OCI-LY1 (cell line): ENCODE data around the gene MYO18B.

ENCODE experiments used
- H2AFZ ChIP-seq: fragments of 200-600 bp; sonication (generic), shearing (Covaris generic); 2 replicates; pipeline ENCODE4 v1.6.0; 2014; ENCODE audit warnings: antibody characterized with exemption, mild to moderate bottlenecking, low read length
- H3F3A ChIP-seq: fragments of 200-600 bp; sonication (generic), shearing (Covaris generic); 2 replicates; pipeline ENCODE4 v1.6.0; 2014; ENCODE audit warnings: mild to moderate bottlenecking, antibody characterized with exemption, low read length, moderate library complexity; ENCODE audit not compliant: insufficient read depth
- H3K27ac ChIP-seq: fragments of 200-600 bp; sonication (generic); 2 replicates; pipeline ENCODE4 v1.5.1; 2014; ENCODE audit warnings: low read length, mixed run types, mild to moderate bottlenecking, low read depth; ENCODE audit not compliant: poor library complexity, severe bottlenecking
- H3K27me3 ChIP-seq: fragments of 200-600 bp; sonication (generic); 2 replicates; pipeline ENCODE4 v1.6.0; 2014; ENCODE audit warnings: antibody characterized with exemption, mild to moderate bottlenecking, low read length, moderate library complexity; ENCODE audit not compliant: insufficient read depth
- H3K36me3 ChIP-seq: fragments of 200-600 bp; sonication (generic); 2 replicates; pipeline ENCODE4 v1.6.1; 2014; ENCODE audit warnings: mild to moderate bottlenecking, antibody characterized with exemption, low read length, moderate library complexity, mixed read lengths; ENCODE audit not compliant: insufficient read depth
- H3K4me1 ChIP-seq: fragments of 200-600 bp; sonication (generic); 2 replicates; pipeline ENCODE4 v1.5.1; 2014; ENCODE audit warnings: mild to moderate bottlenecking, low read length, moderate library complexity; ENCODE audit not compliant: insufficient read depth, severe bottlenecking
- H3K4me2 ChIP-seq: fragments of 200-600 bp; sonication (generic), shearing (Covaris generic); 2 replicates; pipeline ENCODE4 v1.6.1; 2014; ENCODE audit warnings: low read length
- H3K4me3 ChIP-seq: fragments of 200-600 bp; sonication (generic); 2 replicates; pipeline ENCODE4 v1.5.1; 2014; ENCODE audit warnings: low read length, low read depth, mild to moderate bottlenecking, mixed read lengths; ENCODE audit not compliant: poor library complexity, severe bottlenecking
- H3K79me2 ChIP-seq: fragments of 200-600 bp; shearing (Covaris generic); 2 replicates; pipeline ENCODE4 v1.6.1; 2016; ENCODE audit warnings: mixed run types, low read length, mixed read lengths; ENCODE audit not compliant: insufficient read depth
- H3K9ac ChIP-seq: fragments of 200-600 bp; sonication (generic), shearing (Covaris generic); 2 replicates; pipeline ENCODE4 v1.6.1; 2014; ENCODE audit warnings: mild to moderate bottlenecking, low read length, mixed read lengths
- H3K9me2 ChIP-seq: fragments of 200-600 bp; sonication (generic), shearing (Covaris generic); 2 replicates; pipeline ENCODE4 v1.6.1; 2014; ENCODE audit warnings: low read depth, mild to moderate bottlenecking, low read length, mixed read lengths
- H3K9me3 ChIP-seq: fragments of 200-600 bp; shearing (Covaris generic); 2 replicates; pipeline ENCODE4 v1.6.1; 2014; ENCODE audit warnings: low read length, mixed read lengths
- H4K20me1 ChIP-seq: fragments of 200-600 bp; sonication (generic), shearing (Covaris generic); 2 replicates; pipeline ENCODE4 v1.6.0; 2016; ENCODE audit warnings: mild to moderate bottlenecking, low read length; ENCODE audit not compliant: insufficient read depth
- EZH2 ChIP-seq: fragments of 200-600 bp; sonication (generic), shearing (Covaris generic); IDR thresholded peaks from 2 replicates; pipeline ENCODE4 v1.8.0; 2017; ENCODE audit warnings: borderline replicate concordance, mixed run types, mild to moderate bottlenecking, antibody characterized with exemption, low read length, moderate library complexity, mixed read lengths
- TF ChIP-seq, protein P1 (sequence below): fragments of 200-600 bp; sonication (generic), shearing (Covaris generic); IDR thresholded peaks from 2 replicates; pipeline ENCODE4 v1.5.1; 2017; ENCODE audit warnings: mild to moderate bottlenecking, antibody characterized with exemption, low read length, moderate library complexity, mixed read lengths

Gene MYO18B

DNA sequence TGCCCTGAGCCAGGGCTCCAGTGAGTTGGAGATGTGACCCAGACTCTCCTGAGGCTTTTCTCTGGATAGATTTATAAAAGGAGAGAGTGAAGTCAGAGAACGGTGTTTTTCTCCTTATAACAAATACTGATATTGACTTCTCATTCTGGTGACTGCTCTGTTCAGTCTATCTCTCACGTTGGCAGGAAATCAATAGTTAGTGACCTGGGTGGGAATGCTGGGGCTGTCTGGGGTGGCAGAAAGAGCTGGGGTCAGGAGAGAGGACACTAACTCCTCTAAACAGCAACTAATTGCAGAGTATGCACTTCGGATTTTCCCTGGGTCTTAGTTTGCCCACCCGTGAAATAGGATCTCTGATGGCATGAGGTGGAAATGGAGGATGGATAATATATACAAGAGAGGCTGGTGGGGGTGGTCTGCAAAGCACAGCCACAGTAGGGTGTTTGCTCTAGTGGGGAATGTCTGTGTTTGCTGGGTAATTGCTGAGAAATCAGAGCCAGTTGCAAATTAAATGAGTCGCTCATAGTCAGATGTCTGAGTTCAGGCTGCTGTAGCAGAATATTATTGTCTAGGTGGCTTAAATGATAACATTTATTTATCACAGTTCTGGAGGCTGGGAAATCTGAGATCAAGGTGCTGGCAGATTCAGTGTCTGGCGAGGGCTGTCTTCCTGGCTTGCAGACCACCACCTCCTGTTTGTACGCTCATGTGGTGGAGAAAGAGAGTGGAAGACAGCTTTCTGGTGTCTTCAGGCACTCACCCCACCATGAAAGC is 167.8 kb downstream of the MYO18B start:
- H3K4me2 ChIP-seq, result no peak overlapping the region
- no peak overlapping the region for H3K27ac ChIP-seq
- no peaks in the 10 kb centered on the region for H3K4me1 ChIP-seq
- H3K9me3 ChIP-seq, result no peaks in the 10 kb centered on the region
- H3K36me3 ChIP-seq, result no peaks in the 10 kb centered on the region
- H3K9ac ChIP-seq, result no peak overlapping the region
- H3K4me3 ChIP-seq, result no peak overlapping the region
- no peaks in the 10 kb centered on the region for H3K79me2 ChIP-seq
- no peak overlapping the region for H2AFZ ChIP-seq
- no peaks in the 10 kb centered on the region for H4K20me1 ChIP-seq
- no peaks in the 10 kb centered on the region for H3K9me2 ChIP-seq
- TF ChIP-seq, protein P1, sequence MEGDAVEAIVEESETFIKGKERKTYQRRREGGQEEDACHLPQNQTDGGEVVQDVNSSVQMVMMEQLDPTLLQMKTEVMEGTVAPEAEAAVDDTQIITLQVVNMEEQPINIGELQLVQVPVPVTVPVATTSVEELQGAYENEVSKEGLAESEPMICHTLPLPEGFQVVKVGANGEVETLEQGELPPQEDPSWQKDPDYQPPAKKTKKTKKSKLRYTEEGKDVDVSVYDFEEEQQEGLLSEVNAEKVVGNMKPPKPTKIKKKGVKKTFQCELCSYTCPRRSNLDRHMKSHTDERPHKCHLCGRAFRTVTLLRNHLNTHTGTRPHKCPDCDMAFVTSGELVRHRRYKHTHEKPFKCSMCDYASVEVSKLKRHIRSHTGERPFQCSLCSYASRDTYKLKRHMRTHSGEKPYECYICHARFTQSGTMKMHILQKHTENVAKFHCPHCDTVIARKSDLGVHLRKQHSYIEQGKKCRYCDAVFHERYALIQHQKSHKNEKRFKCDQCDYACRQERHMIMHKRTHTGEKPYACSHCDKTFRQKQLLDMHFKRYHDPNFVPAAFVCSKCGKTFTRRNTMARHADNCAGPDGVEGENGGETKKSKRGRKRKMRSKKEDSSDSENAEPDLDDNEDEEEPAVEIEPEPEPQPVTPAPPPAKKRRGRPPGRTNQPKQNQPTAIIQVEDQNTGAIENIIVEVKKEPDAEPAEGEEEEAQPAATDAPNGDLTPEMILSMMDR, result no peak
- no peak for TF ChIP-seq EZH2
- no peaks in the 10 kb centered on the region for H3K27me3 ChIP-seq
- H3F3A ChIP-seq, result no peaks in the 10 kb centered on the region

GRCh38 chr22:25911243-25911972 is 169.4 kb downstream of the MYO18B start:
- Histone ChIP-seq H3K27me3 (no peaks in the 10 kb centered on the region), H2AFZ (no peak overlapping the region), H3K4me2 (no peak overlapping the region)

DNA sequence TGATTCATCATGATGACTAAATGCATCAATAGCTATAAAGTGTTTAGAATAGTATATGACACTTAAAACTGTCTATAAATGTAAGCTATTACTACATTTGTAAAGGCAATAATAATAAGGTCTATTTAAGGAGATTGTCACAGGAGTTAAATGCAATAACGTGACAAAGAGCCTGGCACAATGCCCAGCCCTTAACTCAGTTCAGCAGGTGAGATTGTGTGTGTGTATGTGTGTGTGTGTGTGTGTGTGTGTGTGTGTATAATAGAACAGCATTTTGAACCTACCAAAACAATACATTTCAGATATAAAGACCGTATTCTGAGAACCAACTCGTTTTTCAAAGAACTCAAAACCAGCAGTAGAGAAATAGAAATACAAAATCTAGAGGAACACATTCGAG is 177.5 kb downstream of the MYO18B start:
- H2AFZ ChIP-seq, result no peak overlapping the region
- no peaks in the 10 kb centered on the region for H4K20me1 ChIP-seq
- H3K4me2 ChIP-seq, result no peak overlapping the region
- no peaks in the 10 kb centered on the region for H3K36me3 ChIP-seq
- no peaks in the 10 kb centered on the region for H3F3A ChIP-seq
- TF ChIP-seq, protein P1, result no peak
- TF ChIP-seq EZH2, result no peak
- H3K9me3 ChIP-seq, result no peaks in the 10 kb centered on the region
- no peaks in the 10 kb centered on the region for H3K27me3 ChIP-seq
- H3K4me1 ChIP-seq, result no peaks in the 10 kb centered on the region
- no peak overlapping the region for H3K27ac ChIP-seq
- H3K4me3 ChIP-seq, result no peak overlapping the region
- no peaks in the 10 kb centered on the region for H3K9me2 ChIP-seq
- H3K79me2 ChIP-seq, result no peaks in the 10 kb centered on the region
- H3K9ac ChIP-seq, result no peak overlapping the region

More at GRCh38 chr22:25911243-25911972, 169.4 kb downstream of the MYO18B start:
- Histone ChIP-seq H3K79me2 (no peaks in the 10 kb centered on the region), H3K36me3 (no peaks in the 10 kb centered on the region), H3K4me3 (no peak overlapping the region), H3K9ac (no peak overlapping the region), H3K4me1 (no peaks in the 10 kb centered on the region), H3F3A (no peaks in the 10 kb centered on the region), H3K27ac (no peak overlapping the region), H3K9me2 (no peaks in the 10 kb centered on the region), H3K9me3 (no peaks in the 10 kb centered on the region), H4K20me1 (no peaks in the 10 kb centered on the region)
- TF ChIP-seq, protein P1, result no peak
- no peak for TF ChIP-seq EZH2
